HepG2 (cell line): ENCODE measurements around the gene RHCE. TPM values are rescaled to one million over a fixed set of nuclear protein-coding genes. Genes with fewer than 3 reads are reported as not detected.
"Not testable (repeated sequence)": the region's sequence is repeated elsewhere in the genome, so short reads cannot be mapped to it uniquely, and the experiment has no call there.

Experiments used
- ATAC-seq: fragments of 200-7000 bp; cut with Tn5 transposase; 3 replicates; pipeline ENCODE4 v1.9.1; 2020; ENCODE audit warnings: mild to moderate bottlenecking, moderate library complexity
- BruUV-seq: library from RNA; stranded (reverse); fragments of 400-500 nt; replicated peaks from 2 replicates; lab custom pipeline; 2021; lab: Mats Ljungman, UMichigan
- CTCF ChIA-PET: fragments of 300-600 bp; formaldehyde crosslinking; extraction: SDS; loops from one replicate; lab custom pipeline; 2021; ENCODE audit warnings: low total read pairs, inconsistent platforms, low intra/inter-chr PET ratio; lab: Yijun Ruan, JAX
- POLR2A ChIA-PET: fragments of 350-600 bp; sonication (Branson Sonifier 250); formaldehyde crosslinking; loops from one replicate; lab custom pipeline; 2020; ENCODE audit warnings: antibody characterized with exemption, inconsistent platforms; lab: Yijun Ruan, JAX
- DNase-seq: peaks from one replicate; pipeline ENCODE4 v3.0.0-alpha.2; 2015; ENCODE audit warnings: low spot score
- FAIRE-seq: peaks from 3 replicates; lab custom pipeline; 2011; peaks lifted over from hg19 to GRCh38; lab: Jason Lieb, UNC
- H2AFZ ChIP-seq: one replicate; pipeline ENCODE4 v1.6.1; 2011; ENCODE audit warnings: low read length, inconsistent platforms
- H3K27ac ChIP-seq: fragments of 300-600 bp; 3 replicates; pipeline ENCODE4 v1.8.0; 2011; ENCODE audit warnings: mixed run types, mild to moderate bottlenecking, mixed read lengths, low read length, inconsistent platforms; ENCODE audit not compliant: insufficient read depth; ENCODE audit errors: extremely low read length
- H3K27me3 ChIP-seq, 2 experiments: fragments of 200-600 bp in 1 of 2; 2 replicates in 1 of 2; 3 replicates in 1 of 2; pipeline versions ENCODE4 v1.6.0 to v1.8.0; 2011; ENCODE audit warnings: low read length in 2 of 2, mild to moderate bottlenecking in 2 of 2, moderate library complexity in 2 of 2, inconsistent platforms in 1 of 2; ENCODE audit not compliant: insufficient read depth in 2 of 2, control insufficient read depth in 1 of 2
- H3K36me3 ChIP-seq, 2 experiments: fragments of 200-600 bp in 1 of 2; replicated peaks in 1 of 2; 2 replicates in 1 of 2; 3 replicates in 1 of 2; pipeline versions ENCODE4 v1.5.1 to v1.8.0; 2011; ENCODE audit warnings: low read length in 2 of 2, inconsistent platforms in 1 of 2; ENCODE audit not compliant: insufficient read depth in 2 of 2, control insufficient read depth in 1 of 2
- H3K4me1 ChIP-seq: 2 replicates; pipeline ENCODE4 v1.5.1; 2012; ENCODE audit warnings: low read length, inconsistent platforms; ENCODE audit not compliant: insufficient read depth
- H3K4me2 ChIP-seq: 2 replicates; pipeline ENCODE4 v1.6.0; 2011; ENCODE audit warnings: low read depth, low read length, inconsistent platforms
- H3K4me3 ChIP-seq, 3 experiments: fragments of 200-600 bp in 1 of 3; sonication (generic), shearing (Covaris generic) in 1 of 3; replicated peaks in 1 of 3; 2 replicates each; pipeline ENCODE4 v1.5.1; 2011 to 2016; ENCODE audit warnings: low read length in 3 of 3, inconsistent platforms in 2 of 3, low read depth in 2 of 3, mild to moderate bottlenecking in 2 of 3, control low read depth in 1 of 3, mixed read lengths in 1 of 3; ENCODE audit not compliant: insufficient read depth in 1 of 3
- H3K79me2 ChIP-seq: one replicate; pipeline ENCODE4 v1.6.1; 2011; ENCODE audit warnings: low read length, inconsistent platforms; ENCODE audit not compliant: insufficient read depth
- H3K9ac ChIP-seq: 2 replicates; pipeline ENCODE4 v1.6.0; 2011; ENCODE audit warnings: mild to moderate bottlenecking, low read depth, low read length, inconsistent platforms; ENCODE audit not compliant: insufficient read depth
- H3K9me3 ChIP-seq: 2 replicates; pipeline ENCODE4 v1.5.1; 2012; ENCODE audit warnings: mild to moderate bottlenecking, low read length
- H4K20me1 ChIP-seq: 2 replicates; pipeline ENCODE4 v1.6.0; 2011; ENCODE audit warnings: inconsistent platforms, mild to moderate bottlenecking, low read length, moderate library complexity; ENCODE audit not compliant: insufficient read depth
- ESRRA ChIP-seq: sonication (generic); formaldehyde crosslinking; IDR thresholded peaks from 2 replicates; pipeline ENCODE4 v1.5.1; 2020; ENCODE audit warnings: mild to moderate bottlenecking, low read depth, missing genetic modification reagents
- FOXO1 ChIP-seq: sonication (generic); formaldehyde crosslinking; IDR thresholded peaks from 2 replicates; pipeline ENCODE4 v1.4.0; 2020; ENCODE audit warnings: missing genetic modification reagents
- HOXD1 ChIP-seq: sonication (generic); formaldehyde crosslinking; IDR thresholded peaks from 2 replicates; pipeline ENCODE4 v1.5.0; 2020; ENCODE audit warnings: missing genetic modification reagents
- ISL2 ChIP-seq: sonication (generic); formaldehyde crosslinking; IDR thresholded peaks from 2 replicates; pipeline ENCODE4 v1.5.0; 2020; ENCODE audit warnings: missing genetic modification reagents
- JDP2 ChIP-seq: sonication (generic); formaldehyde crosslinking; IDR thresholded peaks from 2 replicates; pipeline ENCODE4 v1.8.1; 2022; ENCODE audit warnings: missing genetic modification reagents, borderline replicate concordance
- KDM4B ChIP-seq: sonication (generic); formaldehyde crosslinking; IDR thresholded peaks from 2 replicates; pipeline ENCODE4 v1.4.0; 2020; ENCODE audit warnings: missing genetic modification reagents
- MED13 ChIP-seq: sonication (generic); formaldehyde crosslinking; IDR thresholded peaks from 2 replicates; pipeline ENCODE4 v1.5.0; 2020; ENCODE audit warnings: missing genetic modification reagents
- MIER2 ChIP-seq: IDR thresholded peaks from 2 replicates; pipeline ENCODE4 v1.6.1; 2016; ENCODE audit warnings: missing biosample characterization, missing genetic modification reagents
- RORA ChIP-seq: sonication (generic); formaldehyde crosslinking; IDR thresholded peaks from 2 replicates; pipeline ENCODE4 v1.5.0; 2020; ENCODE audit warnings: mild to moderate bottlenecking, missing genetic modification reagents, moderate library complexity
- SPEN ChIP-seq: sonication (generic); formaldehyde crosslinking; IDR thresholded peaks from 2 replicates; pipeline ENCODE4 v1.5.1; 2020; ENCODE audit warnings: low read depth, mild to moderate bottlenecking, missing genetic modification reagents
- TBX2 ChIP-seq: sonication (generic); formaldehyde crosslinking; IDR thresholded peaks from 2 replicates; pipeline ENCODE4 v1.5.0; 2020; ENCODE audit warnings: missing genetic modification reagents, mild to moderate bottlenecking, borderline replicate concordance
- TOE1 ChIP-seq: sonication (generic); formaldehyde crosslinking; IDR thresholded peaks from 2 replicates; pipeline ENCODE4 v1.4.0; 2020; ENCODE audit warnings: mild to moderate bottlenecking, missing genetic modification reagents
- USF2 ChIP-seq, 2 experiments: sonication (generic) in 1 of 2; formaldehyde crosslinking in 1 of 2; IDR thresholded peaks; 2 replicates each; pipeline versions ENCODE4 v1.5.1 to v1.6.1; 2011 to 2020; ENCODE audit warnings: borderline replicate concordance in 1 of 2, low read depth in 1 of 2, low read length in 1 of 2, mild to moderate bottlenecking in 1 of 2, missing genetic modification reagents in 1 of 2, moderate library complexity in 1 of 2
- ZBTB37 ChIP-seq: sonication (generic); formaldehyde crosslinking; IDR thresholded peaks from 2 replicates; pipeline ENCODE4 v1.4.0; 2020; ENCODE audit warnings: mild to moderate bottlenecking, missing genetic modification reagents
- ZNF10 ChIP-seq: sonication (generic); formaldehyde crosslinking; IDR thresholded peaks from 2 replicates; pipeline ENCODE4 v1.4.0; 2020; ENCODE audit warnings: mild to moderate bottlenecking, low read depth, missing genetic modification reagents, borderline replicate concordance
- ZNF251 ChIP-seq: sonication (generic); formaldehyde crosslinking; IDR thresholded peaks from 2 replicates; pipeline ENCODE4 v1.9.0; 2021; ENCODE audit warnings: mild to moderate bottlenecking, missing genetic modification reagents
- ZNF557 ChIP-seq: sonication (generic); formaldehyde crosslinking; IDR thresholded peaks from 2 replicates; pipeline ENCODE4 v1.4.0; 2020; ENCODE audit warnings: missing genetic modification reagents
- WGBS: methylation state at CpG from one replicate; pipeline ENCODE4 v1.1.6; 2017; ENCODE audit warnings: low lambda C conversion rate; 5-methylcytosine and 5-hydroxymethylcytosine counted together
- in situ Hi-C: cut with HindIII; loops from 2 replicates; pipeline ENCODE4 v1.10.0; 2017; ENCODE audit warnings: low pct_unique_long_range_greater_than_20kb; ENCODE audit not compliant: extremely low pct_ligation_motif_present
- intact Hi-C: fragments of 100-400 bp; cut with micrococcal nuclease; formaldehyde crosslinking; loops from one replicate; pipeline ENCODE4 v1.10.0; 2022; ENCODE audit not compliant: unreplicated experiment
- polyA plus RNA-seq, 8 experiments: library from polyadenylated mRNA; depleted of rRNA in 3 of 8; stranded (reverse) in 7 of 8; unstranded in 1 of 8; fragments of >200 nt; fragmentation: Illumina TruSeq in 4 of 8; extraction: Trizol in 4 of 8; gene quantifications; 2 replicates each; pipeline versions ENCODE4 v1.2.1 to v1.2.3, GENCODE V29; 2011 to 2016; ENCODE audit warnings: low read depth in 4 of 8, missing spikeins in 1 of 8, mixed read lengths in 1 of 8; ENCODE audit not compliant: insufficient read depth in 1 of 8
- total RNA-seq, 5 experiments: library from RNA; depleted of rRNA; stranded (reverse); fragments of >200 nt; fragmentation: Illumina TruSeq; extraction: Trizol; gene quantifications; 2 replicates each; pipeline ENCODE4 v1.2.3, GENCODE V29; 2016; ENCODE audit warnings: low read depth in 1 of 5

The RHCE gene
- total and polyA plus RNA-seq, 2 of the 13 experiments (the other 11 are each of a cell fraction or from before 2014, with no cell fraction given), result 0.30 TPM; not detected in 1

GRCh38 chr1:25460816-25461215 lies 40.2 kb upstream of the RHCE start:
- BruUV-seq, H3K9me3 ChIP-seq, H3K79me2 ChIP-seq, ATAC-seq, H3K27me3 ChIP-seq, H4K20me1 ChIP-seq, H3K4me2 ChIP-seq, H3K9ac ChIP-seq, intact Hi-C loops, POLR2A ChIA-PET, CTCF ChIA-PET, H3K27ac ChIP-seq, H3K4me3 ChIP-seq, H2AFZ ChIP-seq, FAIRE-seq, DNase-seq, in situ Hi-C loops: not testable (repeated sequence)
- Histone ChIP-seq H3K36me3 (peaks cover 5 to 33% of the 10 kb centered on the region in 2 experiments; a peak in 4 of 5 replicates), H3K4me1 (peaks cover 24% of the 10 kb centered on the region)
- 84% methylated on average over 4 of the region's 4 CpGs for WGBS

GRCh38 chr1:25460020-25460419 lies 39.4 kb upstream of the RHCE start:
- Histone ChIP-seq H3K4me1 (peaks cover 24% of the 10 kb centered on the region), H3K9me3 (no peaks in the 10 kb centered on the region), H3K27me3 (no peaks in the 10 kb centered on the region), H3K27ac (peak overlapping the region; percentile 27), H3K36me3 (peaks cover 5 to 29% of the 10 kb centered on the region in 2 experiments; a peak in 4 of 5 replicates), H3K4me3 (no peak overlapping the region), H3K79me2 (no peaks in the 10 kb centered on the region), H3K4me2 (no peak overlapping the region), H2AFZ (no peak overlapping the region), H3K9ac (no peak overlapping the region), H4K20me1 (no peaks in the 10 kb centered on the region)
- in situ Hi-C loops (no loop called here), intact Hi-C loops (no loop called here)
- 95% methylated on average over 3 of the region's 3 CpGs for WGBS
- ChIA-PET CTCF (no interaction called here), POLR2A (no interaction called here)
- BruUV-seq, result no TSS peak
- DNase-seq (no peak), ATAC-seq (no peak), FAIRE-seq (no peak)
- TF ChIP-seq ISL2 (CRISPR knock-in tag), result no peak
- no peak for TF ChIP-seq MED13 (CRISPR knock-in tag)
- TF ChIP-seq ZBTB37, result no peak
- TF ChIP-seq FOXO1 (CRISPR knock-in tag), result no peak
- no peak for TF ChIP-seq ESRRA
- TF ChIP-seq USF2 (IDR thresholded peaks at IDR 0.05; ENCODE audit: low read depth, low read length), result no peak
- no peak for TF ChIP-seq USF2 (CRISPR knock-in tag; IDR thresholded peaks at IDR 0.05; ENCODE audit: borderline replicate concordance)
- TF ChIP-seq JDP2 (CRISPR knock-in tag), result no peak
- no peak for TF ChIP-seq TOE1
- TF ChIP-seq KDM4B (CRISPR knock-in tag), result no peak
- TF ChIP-seq SPEN (CRISPR knock-in tag), result no peak
- no peak for TF ChIP-seq ZNF251
- no peak for TF ChIP-seq ZNF557 (CRISPR knock-in tag)
- TF ChIP-seq MIER2, result no peak
- no peak for TF ChIP-seq TBX2 (CRISPR knock-in tag)
- TF ChIP-seq HOXD1 (CRISPR knock-in tag), result no peak
- no peak for TF ChIP-seq ZNF10 (CRISPR knock-in tag)
- TF ChIP-seq RORA, result no peak
